Activated CD4-positive, alpha-beta T cell treated with anti-CD3 and anti-CD28 coated beads, Interleukin-2, amount 10 ng/mL, durations not matched to agents 24 days and 14 days (primary cell): ENCODE data around the gene SIRT7. TPM values are rescaled to one million over a fixed set of nuclear protein-coding genes. Genes with fewer than 3 reads are reported as not detected.

Source experiments
- DNase-seq: peaks from one replicate; pipeline ENCODE4 v3.0.0; 2022
- H3K27ac Mint-ChIP-seq: one replicate; pipeline ENCODE4 v1.8.0; 2022; ENCODE audit warnings: mild to moderate bottlenecking, mixed read lengths
- H3K27me3 Mint-ChIP-seq: one replicate; pipeline ENCODE4 v1.8.0; 2022; ENCODE audit warnings: mixed read lengths
- H3K36me3 Mint-ChIP-seq: one replicate; pipeline ENCODE4 v1.8.0; 2022; ENCODE audit warnings: low read depth, mild to moderate bottlenecking, mixed read lengths
- H3K4me1 Mint-ChIP-seq: one replicate; pipeline ENCODE4 v1.8.0; 2021; ENCODE audit warnings: mixed read lengths
- H3K4me3 Mint-ChIP-seq: one replicate; pipeline ENCODE4 v1.8.0; 2022; ENCODE audit warnings: mild to moderate bottlenecking, moderate library complexity, mixed read lengths
- H3K9me3 Mint-ChIP-seq: one replicate; pipeline ENCODE4 v1.8.0; 2021; ENCODE audit warnings: mixed read lengths
- intact Hi-C: fragments of 100-400 bp; cut with micrococcal nuclease; formaldehyde crosslinking; loops from one replicate; pipeline ENCODE4 v1.15.1; 2023
- total RNA-seq: library from RNA; stranded (reverse); gene quantifications from 2 replicates; pipeline ENCODE4 v1.2.3, GENCODE V29; 2022

SIRT7 gene
- total RNA-seq, 1 donor from 2014 or later = 54.9 TPM

GRCh38 chr17:81871387-81872230, 46.4 kb downstream of the SIRT7 start:
- intact Hi-C loops = loop anchor here (5.0 kb wide), 2 partner anchors 56 to 359 kb away; partner anchors contain the start of genes ACTG1 and MAFG
- peaks cover 31% of the 10 kb centered on the region for H3K4me1 Mint-ChIP-seq
- peak; percentile 99 for DNase-seq
- no peaks in the 10 kb centered on the region for H3K9me3 Mint-ChIP-seq
- H3K27me3 Mint-ChIP-seq = no peaks in the 10 kb centered on the region
- peak overlapping the region; percentile 96 for H3K27ac Mint-ChIP-seq
- H3K36me3 Mint-ChIP-seq = peaks cover 29% of the 10 kb centered on the region
- H3K4me3 Mint-ChIP-seq = peak overlapping the region; percentile 87

- DNase-seq = no peak
- intact Hi-C loops = loop anchor here (1.0 to 5.0 kb wide), 4 partner anchors 10 to 359 kb away; partner anchors contain the start of genes ACTG1, ALYREF, ANAPC11 and MAFG
- H3K27me3 Mint-ChIP-seq = no peaks in the 10 kb centered on the region
- peak within 1 kb of the TSS; percentile 92 for H3K4me3 Mint-ChIP-seq
- peaks cover 35% of the 10 kb centered on the region for H3K4me1 Mint-ChIP-seq
- peak within 1 kb of the TSS; percentile 96 for H3K27ac Mint-ChIP-seq
- H3K36me3 Mint-ChIP-seq = peaks cover 30% of the 10 kb centered on the region
- no peaks in the 10 kb centered on the region for H3K9me3 Mint-ChIP-seq
Observed at GRCh38 chr17:81870981-81871386, 47.0 kb downstream of the SIRT7 start, which contains the start of gene ARHGDIA. Gene ARHGDIA (minus strand): TSS chr17:81871337. CDS start chr17:81869930, 1,407 bp downstream.

GRCh38 chr17:81870131-81870980, 47.6 kb downstream of the SIRT7 start:
- peak overlapping the region; percentile 92 for H3K4me3 Mint-ChIP-seq
- intact Hi-C loops = loop anchor here (1.0 to 5.0 kb wide), 4 partner anchors 9 to 358 kb away; partner anchors contain the start of genes ACTG1, ALYREF, ANAPC11 and MAFG
- no peaks in the 10 kb centered on the region for H3K9me3 Mint-ChIP-seq
- peak; percentile 85 for DNase-seq
- peak overlapping the region; percentile 91 for H3K27ac Mint-ChIP-seq
- H3K36me3 Mint-ChIP-seq = peaks cover 35% of the 10 kb centered on the region
- H3K27me3 Mint-ChIP-seq = no peaks in the 10 kb centered on the region
- H3K4me1 Mint-ChIP-seq = peaks cover 38% of the 10 kb centered on the region

GRCh38 chr17:81869221-81870130, 48.5 kb downstream of the SIRT7 start:
- H3K27me3 Mint-ChIP-seq = no peaks in the 10 kb centered on the region
- intact Hi-C loops = loop anchor here (1.0 to 5.0 kb wide), 4 partner anchors 8 to 357 kb away; partner anchors contain the start of genes ACTG1, ALYREF, ANAPC11 and MAFG

GRCh38 chr17:81868674-81869220, 49.2 kb downstream of the SIRT7 start:
- DNase-seq = no peak
- H3K36me3 Mint-ChIP-seq = peaks cover 45% of the 10 kb centered on the region
- intact Hi-C loops = no loop called here
- peak overlapping the region; percentile 92 for H3K4me3 Mint-ChIP-seq
- no peaks in the 10 kb centered on the region for H3K9me3 Mint-ChIP-seq
- H3K27ac Mint-ChIP-seq = peak overlapping the region; percentile 91
- H3K27me3 Mint-ChIP-seq = no peaks in the 10 kb centered on the region
- H3K4me1 Mint-ChIP-seq = peaks cover 34% of the 10 kb centered on the region

More at GRCh38 chr17:81869221-81870130, 48.5 kb downstream of the SIRT7 start:
- peak overlapping the region; percentile 92 for H3K4me3 Mint-ChIP-seq
- peak; percentile 80 for DNase-seq
- H3K4me1 Mint-ChIP-seq = peaks cover 37% of the 10 kb centered on the region
- H3K9me3 Mint-ChIP-seq = no peaks in the 10 kb centered on the region
- H3K36me3 Mint-ChIP-seq = peaks cover 41% of the 10 kb centered on the region
- peak overlapping the region; percentile 91 for H3K27ac Mint-ChIP-seq

GRCh38 chr17:81867991-81868673, 49.8 kb downstream of the SIRT7 start:
- H3K4me1 Mint-ChIP-seq = peaks cover 39% of the 10 kb centered on the region
- intact Hi-C loops = no loop called here
- H3K36me3 Mint-ChIP-seq = peaks cover 50% of the 10 kb centered on the region
- no peaks in the 10 kb centered on the region for H3K9me3 Mint-ChIP-seq
- no peaks in the 10 kb centered on the region for H3K27me3 Mint-ChIP-seq
- peak overlapping the region; percentile 39 for H3K4me3 Mint-ChIP-seq
- peak overlapping the region; percentile 56 for H3K27ac Mint-ChIP-seq
- no peak for DNase-seq

GRCh38 chr17:81867170-81867990, 50.6 kb downstream of the SIRT7 start:
- Mint-ChIP-seq H3K27me3 (no peaks in the 10 kb centered on the region), H3K4me1 (peaks cover 39% of the 10 kb centered on the region), H3K9me3 (no peaks in the 10 kb centered on the region), H3K4me3 (peak overlapping the region; percentile 39), H3K36me3 (peaks cover 51% of the 10 kb centered on the region), H3K27ac (peak overlapping the region; percentile 56)
- DNase-seq = peak; percentile 70
- intact Hi-C loops = no loop called here

GRCh38 chr17:81866440-81867169, 51.4 kb downstream of the SIRT7 start:
- Mint-ChIP-seq H3K27ac (peak overlapping the region; percentile 63), H3K9me3 (no peaks in the 10 kb centered on the region), H3K4me1 (peaks cover 41% of the 10 kb centered on the region), H3K36me3 (peaks cover 51% of the 10 kb centered on the region), H3K27me3 (no peaks in the 10 kb centered on the region), H3K4me3 (peak overlapping the region; percentile 5)
- DNase-seq = no peak
- intact Hi-C loops = no loop called here

- Mint-ChIP-seq H3K27me3 (no peaks in the 10 kb centered on the region), H3K36me3 (peaks cover 49% of the 10 kb centered on the region), H3K4me1 (peaks cover 41% of the 10 kb centered on the region), H3K9me3 (no peaks in the 10 kb centered on the region), H3K27ac (peak overlapping the region; percentile 63), H3K4me3 (no peak overlapping the region)
- DNase-seq = no peak
- intact Hi-C loops = no loop called here
Observed at GRCh38 chr17:81865733-81866439, 52.1 kb downstream of the SIRT7 start.

GRCh38 chr17:81865358-81865732, 52.6 kb downstream of the SIRT7 start:
- Mint-ChIP-seq H3K4me1 (peaks cover 43% of the 10 kb centered on the region), H3K27ac (peak overlapping the region; percentile 28), H3K4me3 (no peak overlapping the region), H3K27me3 (no peaks in the 10 kb centered on the region), H3K36me3 (peaks cover 51% of the 10 kb centered on the region), H3K9me3 (no peaks in the 10 kb centered on the region)
- DNase-seq = no peak
- intact Hi-C loops = no loop called here
